ENCODE data around the gene SPATA32.

The SPATA32 gene

DNA sequence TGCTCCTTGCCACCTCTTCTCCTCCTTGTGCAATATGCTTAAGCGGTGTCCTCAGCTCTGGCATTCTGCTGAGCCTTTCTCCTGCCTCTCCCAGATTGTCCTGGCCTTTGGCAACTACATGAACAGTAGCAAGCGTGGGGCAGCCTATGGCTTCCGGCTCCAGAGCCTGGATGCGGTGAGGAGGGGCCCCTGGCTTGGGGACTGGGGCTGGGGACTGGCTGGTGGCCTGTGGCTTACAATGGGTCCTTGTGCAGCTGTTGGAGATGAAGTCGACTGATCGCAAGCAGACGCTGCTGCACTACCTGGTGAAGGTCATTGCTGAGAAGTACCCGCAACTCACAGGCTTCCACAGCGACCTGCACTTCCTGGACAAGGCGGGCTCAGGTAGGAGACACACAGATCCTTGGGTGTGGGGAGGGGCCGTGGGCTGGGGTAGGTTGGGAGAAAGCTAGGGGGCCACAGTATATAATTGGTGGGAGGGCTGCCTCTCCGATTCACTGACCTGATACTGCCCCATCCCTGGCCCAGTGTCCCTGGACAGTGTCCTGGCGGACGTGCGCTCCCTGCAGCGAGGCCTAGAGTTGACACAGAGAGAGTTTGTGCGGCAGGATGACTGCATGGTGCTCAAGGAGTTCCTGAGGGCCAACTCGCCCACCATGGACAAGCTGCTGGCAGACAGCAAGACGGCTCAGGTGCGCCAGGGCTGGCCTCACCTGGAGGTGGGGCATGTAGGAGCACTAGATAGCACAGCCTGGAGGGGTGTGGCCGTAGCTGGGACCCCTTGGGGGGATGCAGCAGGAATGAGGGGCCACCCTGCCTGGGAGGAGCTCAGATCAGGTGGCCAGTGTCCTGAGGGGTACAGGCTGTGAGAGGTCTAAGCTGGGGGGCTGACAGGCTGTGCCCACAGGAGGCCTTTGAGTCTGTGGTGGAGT is 16.9 kb downstream of the SPATA32 start:
- DNase-seq = no peak

GRCh38 chr17:45243750-45244149 is 18.1 kb downstream of the SPATA32 start:
- DNase-seq = no peak

- no peak for DNase-seq
Observed at GRCh38 chr17:45242029-45242414, 19.9 kb downstream of the SPATA32 start.

- DNase-seq = no peak
Observed at GRCh38 chr17:45241328-45242028, 20.4 kb downstream of the SPATA32 start.

GRCh38 chr17:45240905-45241327 is 21.0 kb downstream of the SPATA32 start:
- no peak for DNase-seq

GRCh38 chr17:45238155-45238774 is 23.6 kb downstream of the SPATA32 start:
- DNase-seq = no peak

DNA sequence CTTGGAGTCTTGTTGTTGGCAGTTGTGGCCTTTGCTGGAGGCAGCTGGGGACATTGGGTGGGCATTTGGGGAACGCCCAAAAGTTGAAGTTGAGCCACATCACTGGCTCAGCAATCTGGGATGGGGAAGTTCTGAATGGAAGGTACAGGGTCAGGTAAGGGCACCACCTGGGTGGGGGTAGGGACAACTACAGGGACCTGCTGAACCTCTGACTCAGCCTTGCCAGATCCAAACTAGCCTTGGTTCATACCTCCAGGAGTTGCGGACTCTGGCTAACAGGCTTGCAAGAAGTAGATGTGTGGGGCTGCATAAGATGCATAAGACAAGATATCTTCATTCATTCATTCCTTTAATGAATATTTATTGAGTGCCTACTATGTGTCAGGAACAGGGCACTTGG is 24.2 kb downstream of the SPATA32 start:
- no peak for DNase-seq

GRCh38 chr17:45236282-45236606 is 25.6 kb downstream of the SPATA32 start:
- no peak for DNase-seq

- DNase-seq = peak; percentile 83
Observed at GRCh38 chr17:45235416-45236281, 26.2 kb downstream of the SPATA32 start.

DNA sequence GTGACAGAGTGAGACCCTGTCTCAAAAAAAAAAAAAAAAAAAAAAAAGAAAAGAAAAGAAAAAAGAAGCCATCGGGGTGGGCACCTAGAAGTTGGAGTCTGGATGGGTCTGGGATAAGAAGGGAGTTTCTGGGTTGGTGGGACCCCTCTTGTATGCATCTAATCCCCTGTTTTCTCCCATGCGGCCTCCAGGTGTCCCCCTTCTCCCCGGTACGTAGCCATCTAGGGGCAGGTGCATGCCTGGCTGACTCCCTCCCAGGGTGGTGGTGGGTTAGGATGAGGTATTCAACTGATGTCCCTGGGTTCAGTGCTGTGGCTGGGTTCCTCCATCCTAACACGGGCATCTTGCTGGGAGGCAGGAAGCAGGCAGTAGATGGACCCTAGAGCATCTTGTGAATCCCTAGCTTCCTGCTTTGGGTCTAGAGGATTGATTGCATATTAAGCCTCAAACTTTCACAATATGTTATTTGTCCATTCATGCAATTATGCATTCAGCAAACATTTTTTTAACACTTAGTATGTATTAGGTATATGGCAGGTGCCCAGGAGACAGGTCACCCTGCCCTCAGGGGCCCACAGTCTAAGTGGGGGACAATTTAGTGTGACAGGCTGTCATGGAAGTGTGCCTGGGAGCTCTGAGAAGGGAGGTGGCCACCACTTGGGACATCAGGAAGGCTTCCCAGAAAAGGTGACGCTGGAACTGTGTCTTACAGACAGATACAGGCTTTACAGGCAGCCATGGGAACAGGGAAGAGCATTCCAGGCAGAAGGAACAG is 27.1 kb downstream of the SPATA32 start:
- DNase-seq = peak; percentile 55

GRCh38 chr17:45233423-45233924 is 28.4 kb downstream of the SPATA32 start:
- no peak for DNase-seq

DNA sequence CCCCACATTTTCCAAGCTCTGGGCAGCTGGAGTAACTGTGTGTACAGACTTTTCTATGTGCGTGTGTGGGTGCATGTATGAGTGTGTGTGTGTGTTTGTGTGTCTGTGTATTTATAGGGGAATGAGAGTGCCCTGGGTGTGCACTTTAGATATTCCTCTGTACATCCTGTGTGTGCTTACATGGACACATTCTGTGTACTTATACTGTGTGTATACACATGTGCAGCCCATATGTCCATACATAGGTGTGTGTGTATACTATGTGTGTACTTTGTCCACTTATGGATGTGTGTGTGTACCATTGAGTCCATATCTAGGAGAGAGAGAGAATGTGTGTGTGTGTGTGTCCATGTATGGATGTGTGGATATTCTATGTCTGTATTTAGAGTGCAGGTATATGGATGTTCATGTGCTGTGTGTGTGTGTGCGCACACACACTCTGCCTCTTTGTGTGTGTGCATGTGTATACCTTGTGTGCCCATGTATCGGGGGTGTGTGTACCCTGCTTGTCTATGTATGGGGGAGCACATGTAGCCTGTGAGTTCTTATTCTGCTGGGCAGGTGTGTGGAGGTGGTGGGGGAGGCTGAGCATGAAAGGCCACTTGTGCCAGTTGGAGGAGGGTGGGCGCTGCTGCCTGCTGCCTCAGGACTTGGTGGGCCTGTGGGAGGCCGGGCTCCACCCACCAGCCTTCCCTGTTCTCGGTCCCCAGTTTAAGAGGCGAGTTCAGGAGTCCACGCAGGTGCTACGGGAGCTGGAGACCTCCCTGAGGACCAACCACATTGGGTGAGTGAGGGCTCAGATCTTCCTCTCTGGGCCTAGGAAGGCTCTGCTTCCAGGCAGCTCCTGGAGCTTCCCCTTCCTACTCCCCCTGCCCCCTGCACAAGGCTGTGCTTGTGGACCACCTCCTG is 29.1 kb downstream of the SPATA32 start:
- no peak for DNase-seq

- DNase-seq = peak; percentile 32
Observed at GRCh38 chr17:45231481-45232116, 30.3 kb downstream of the SPATA32 start.

GRCh38 chr17:45230787-45231480 is 31.0 kb downstream of the SPATA32 start:
- no peak for DNase-seq

- DNase-seq = no peak
Observed at GRCh38 chr17:45230410-45230786, 31.5 kb downstream of the SPATA32 start.

GRCh38 chr17:45229681-45230409 is 32.0 kb downstream of the SPATA32 start:
- DNase-seq = peak; percentile 40

DNA sequence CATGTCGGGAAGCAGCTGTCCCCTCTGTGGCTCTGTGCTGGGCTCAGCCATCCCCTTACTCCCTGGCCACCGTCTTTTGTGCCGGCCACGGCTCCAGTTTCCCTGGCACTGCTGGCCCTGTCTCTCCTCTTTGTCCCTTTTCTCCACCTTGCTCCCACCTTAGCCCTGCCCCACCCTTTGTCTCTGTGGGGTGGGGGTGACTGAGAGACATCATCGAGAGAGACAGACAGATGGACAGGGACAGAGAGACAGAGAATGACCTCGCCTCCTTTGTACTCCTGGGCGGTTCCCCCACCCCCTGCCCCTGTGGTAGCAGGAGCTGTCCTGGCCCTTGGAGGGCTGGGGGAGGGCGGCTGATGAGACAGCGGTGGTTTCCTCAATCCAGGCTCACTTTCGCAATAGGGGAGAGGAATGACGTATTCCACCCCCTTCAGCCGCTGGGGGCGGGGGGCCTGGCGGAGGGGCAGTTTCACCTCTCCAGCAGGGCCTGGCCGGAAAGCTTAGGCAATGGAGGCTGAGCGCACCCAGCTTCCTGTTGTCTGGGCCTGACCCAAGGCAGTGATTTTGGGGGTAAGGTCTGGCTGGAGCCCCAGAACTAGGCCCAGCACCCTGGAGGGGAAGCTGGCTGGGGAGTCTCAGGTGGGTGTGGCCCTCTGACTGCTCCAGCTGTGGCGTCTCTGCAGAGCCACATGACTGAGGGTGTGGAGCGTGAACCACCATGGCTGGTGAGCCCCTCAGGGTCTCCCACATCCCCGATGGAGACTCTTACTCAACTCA is 32.9 kb downstream of the SPATA32 start:
- DNase-seq = peak; percentile 84
